Spinal cord (tissue), 10 donors: ENCODE data around the gene TMEM184A. TPM values are rescaled to one million over a fixed set of nuclear protein-coding genes. Genes with fewer than 3 reads are reported as not detected.

Source experiments
- DNase-seq, 6 donors: peaks; one replicate each; pipeline versions ENCODE4 v3.0.0 to v3.0.0-alpha.2; 2013 to 2015; ENCODE audit warnings: low spot score in 6 of 6, low read depth in 4 of 6
- H3K27ac ChIP-seq: one replicate; pipeline ENCODE4 v1.5.1; 2013; ENCODE audit warnings: low read depth, low read length, control low read depth
- H3K27me3 ChIP-seq: one replicate; pipeline ENCODE4 v1.6.1; 2013; ENCODE audit warnings: low read length; ENCODE audit not compliant: control insufficient read depth, insufficient read depth
- H3K36me3 ChIP-seq: one replicate; pipeline ENCODE4 v1.6.1; 2013; ENCODE audit warnings: low read length; ENCODE audit not compliant: control insufficient read depth, insufficient read depth
- H3K4me1 ChIP-seq: one replicate; pipeline ENCODE4 v1.6.1; 2013; ENCODE audit warnings: low read length; ENCODE audit not compliant: control insufficient read depth, insufficient read depth
- H3K4me3 ChIP-seq: one replicate; pipeline ENCODE4 v1.5.1; 2013; ENCODE audit warnings: low read depth, low read length, control low read depth
- H3K9me3 ChIP-seq: one replicate; pipeline ENCODE4 v1.6.1; 2013; ENCODE audit warnings: low read length; ENCODE audit not compliant: control insufficient read depth, insufficient read depth
- WGBS: methylation state at CpG from one replicate; pipeline ENCODE4 v1.1.5; 2013; ENCODE audit warnings: missing lambda C conversion rate; ENCODE audit not compliant: insufficient coverage; 5-methylcytosine and 5-hydroxymethylcytosine counted together
- polyA plus RNA-seq, 2 donors: library from polyadenylated mRNA; unstranded; fragments of 120-200 nt; gene quantifications; one replicate each; pipeline ENCODE4 v1.2.1, GENCODE V29; 2013; ENCODE audit not compliant: insufficient read length in 2 of 2
- total RNA-seq, 2 donors: library from RNA; depleted of rRNA in 1 of 2; stranded (reverse); fragments of 120-200 nt in 1 of 2; fragments of >200 nt in 1 of 2; gene quantifications; one replicate each; pipeline versions ENCODE4 v1.2.3 to v1.2.4, GENCODE V29; 2013 to 2014
- donor health status: healthy.

The TMEM184A gene
- total and polyA plus RNA-seq, 4 donors = 0.20 to 2.3 (median 0.54) TPM

DNA sequence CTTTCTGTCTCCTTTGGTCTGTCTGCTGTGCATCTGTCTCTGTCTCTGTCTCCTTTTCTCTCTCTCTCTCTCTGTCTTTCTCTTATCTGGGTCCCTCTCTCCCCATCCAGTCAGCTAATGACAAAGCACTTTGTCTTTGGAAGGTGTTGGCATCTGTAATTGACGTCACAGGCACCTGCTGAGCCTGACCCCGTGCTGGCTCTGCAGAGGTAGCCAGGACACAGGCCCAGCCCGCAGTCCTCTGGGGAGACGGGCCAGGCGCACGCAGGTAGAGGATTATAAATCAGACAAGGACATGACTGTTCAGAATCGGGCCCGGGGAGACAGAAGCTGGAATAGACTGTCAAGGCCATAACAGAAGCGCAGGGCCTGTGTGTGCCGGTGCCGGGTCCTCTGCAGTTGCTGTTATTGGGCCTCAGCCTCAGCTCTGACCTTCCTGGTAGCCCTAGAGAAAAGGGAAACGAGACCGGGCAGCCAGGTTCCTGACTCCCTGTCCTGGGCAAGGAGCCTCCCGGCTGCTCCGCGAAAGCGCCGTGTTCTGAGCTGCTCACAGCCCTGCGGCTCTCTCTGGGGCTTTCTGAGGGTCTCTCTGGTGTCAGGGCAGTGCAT, 24.5 kb upstream of the TMEM184A start:
- no peak for DNase-seq
- peaks cover 7% of the 10 kb centered on the region for H3K4me1 ChIP-seq
- H3K9me3 ChIP-seq = no peaks in the 10 kb centered on the region
- 80% methylated on average over 19 of the region's 19 CpGs for WGBS
- no peaks in the 10 kb centered on the region for H3K27me3 ChIP-seq
- no peak overlapping the region for H3K27ac ChIP-seq
- peaks cover 18% of the 10 kb centered on the region for H3K36me3 ChIP-seq
- no peak overlapping the region for H3K4me3 ChIP-seq

DNA sequence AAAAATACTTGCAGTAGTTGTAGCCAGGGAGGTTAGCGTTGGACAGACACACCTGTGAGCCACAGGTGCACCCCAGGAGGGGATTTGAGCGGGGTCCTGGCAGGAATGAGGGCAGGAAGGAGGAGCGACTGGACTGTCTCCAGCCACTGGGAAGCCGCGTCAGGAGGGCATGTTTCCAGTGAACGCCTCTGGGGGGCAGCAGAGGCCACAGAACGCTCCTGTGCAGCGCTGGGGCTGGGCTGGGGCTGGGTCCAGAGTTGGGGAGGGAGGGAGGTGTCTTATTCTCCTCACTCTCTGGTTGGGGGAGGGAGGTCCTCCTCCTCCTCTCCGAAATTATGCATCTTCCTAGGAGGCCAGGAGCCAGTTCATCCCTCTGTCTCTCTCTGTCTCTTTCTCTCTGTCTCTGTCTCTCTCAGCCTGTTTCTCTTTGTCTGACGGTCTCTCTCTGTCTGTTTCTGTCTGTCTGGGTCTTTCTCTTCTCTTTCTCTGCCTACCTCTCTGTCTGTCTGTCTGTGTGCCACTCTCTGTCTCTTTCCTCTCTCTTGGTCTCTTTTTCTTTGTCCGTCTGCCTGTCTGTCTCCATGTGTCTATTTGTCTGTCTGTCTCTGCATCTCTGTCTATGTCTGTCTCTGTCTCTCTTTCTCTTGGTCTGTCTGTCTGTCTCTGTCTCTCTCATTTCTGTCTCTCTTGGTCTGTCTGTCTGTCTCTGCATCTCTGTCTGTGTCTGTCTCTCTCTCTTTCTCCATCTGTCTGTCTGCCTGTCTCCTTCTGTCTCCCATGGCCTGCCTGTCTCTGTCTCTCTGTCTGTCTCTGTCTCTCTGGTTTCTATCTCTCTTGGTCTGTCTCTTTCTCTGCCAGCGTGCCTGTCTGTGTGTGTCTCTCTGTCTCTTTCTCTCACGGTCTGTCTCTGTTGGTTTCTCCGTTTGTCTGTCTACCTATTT, 23.7 kb upstream of the TMEM184A start:
- 29% methylated on average over 13 of the region's 14 CpGs for WGBS
- Histone ChIP-seq H3K4me3 (no peak overlapping the region), H3K27ac (no peak overlapping the region)

DNA sequence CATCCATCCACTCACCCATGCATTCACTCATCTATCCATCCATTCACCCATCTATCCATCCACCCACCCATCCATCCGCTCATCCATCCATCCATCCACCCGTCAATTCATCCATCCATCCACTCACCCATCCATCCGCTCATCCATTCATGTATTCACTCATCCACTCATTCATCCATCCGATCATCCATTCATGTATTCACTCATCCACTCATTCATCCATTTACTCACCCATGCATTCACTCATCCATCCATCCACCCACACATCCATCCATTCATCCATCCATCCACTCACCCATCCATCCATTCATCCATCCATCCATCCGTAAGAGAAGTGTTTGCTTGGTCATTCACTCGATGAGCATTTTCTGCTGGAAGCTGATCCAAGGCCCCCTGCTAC, 22.5 kb upstream of the TMEM184A start:
- 94% methylated on average over 5 of the region's 6 CpGs for WGBS
- DNase-seq = no peak
- Histone ChIP-seq H3K9me3 (no peaks in the 10 kb centered on the region), H3K36me3 (peaks cover 11% of the 10 kb centered on the region), H3K4me3 (no peak overlapping the region), H3K27ac (no peak overlapping the region), H3K27me3 (no peaks in the 10 kb centered on the region), H3K4me1 (peaks cover 7% of the 10 kb centered on the region)

More for the DNA sequence above, 23.7 kb upstream of the TMEM184A start:
- peaks cover 14% of the 10 kb centered on the region for H3K36me3 ChIP-seq
- peak in 5 of 6 donors; percentile 35 to 88 (median 59) for DNase-seq
- H3K27me3 ChIP-seq = no peaks in the 10 kb centered on the region
- H3K4me1 ChIP-seq = peaks cover 7% of the 10 kb centered on the region
- no peaks in the 10 kb centered on the region for H3K9me3 ChIP-seq

DNA sequence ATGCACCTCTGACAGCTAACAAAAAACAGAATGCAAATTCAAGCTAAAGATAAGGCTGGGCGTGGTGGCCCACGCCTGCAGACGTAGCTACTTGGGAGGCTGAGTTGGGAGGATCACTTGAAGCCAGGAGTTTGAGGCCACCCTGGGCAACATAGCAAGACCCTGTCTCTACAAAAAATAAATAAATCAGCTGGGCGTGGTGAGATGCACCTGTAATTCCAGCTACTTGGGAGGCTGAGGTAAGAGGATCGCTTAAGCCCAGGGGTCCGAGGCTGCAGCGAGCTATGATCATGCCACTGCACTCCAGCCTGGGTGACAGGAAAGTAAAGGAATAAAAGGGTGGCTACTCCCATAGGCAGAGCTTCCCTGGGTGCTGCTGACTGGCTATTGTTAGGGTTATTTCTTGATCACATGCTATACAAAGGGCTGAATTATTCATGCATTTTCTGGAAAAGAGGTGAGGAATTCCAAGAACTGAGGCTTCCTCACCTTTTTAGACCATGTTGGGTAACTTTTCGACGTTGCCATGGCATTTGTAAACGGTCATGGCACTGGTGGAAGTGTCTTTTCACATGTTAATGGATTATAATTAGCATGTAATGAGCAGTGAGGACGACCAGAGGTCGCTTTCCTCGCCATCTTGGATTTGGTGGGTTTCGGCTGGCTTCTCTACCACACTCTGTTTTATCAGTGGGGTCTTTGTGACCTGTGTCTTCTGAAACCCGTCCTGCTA, 20.7 kb upstream of the TMEM184A start:
- H3K36me3 ChIP-seq = peaks cover 11% of the 10 kb centered on the region
- 49% methylated on average over 12 of the region's 15 CpGs for whole genome bisulfite sequencing
- DNase-seq = no peak

DNA sequence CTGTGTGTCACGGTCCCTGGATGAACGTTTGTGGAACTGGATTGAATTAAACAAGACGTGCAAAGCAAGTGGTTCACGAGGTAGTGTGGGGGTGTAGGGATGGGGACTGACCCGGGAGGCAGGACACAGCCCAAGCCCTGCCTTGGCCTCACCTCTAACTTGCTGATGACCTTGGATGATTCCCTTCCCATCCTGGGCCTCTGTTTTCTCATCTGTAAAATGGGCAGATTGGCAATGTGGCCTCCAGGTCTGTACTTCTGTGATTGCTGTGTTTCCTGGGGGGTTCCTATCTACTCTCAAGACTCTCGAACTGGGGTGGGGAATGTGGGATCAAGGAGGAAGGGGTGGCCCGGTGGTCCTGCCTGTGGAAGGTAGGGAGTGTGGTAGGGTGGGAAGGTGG, 19.8 kb upstream of the TMEM184A start:
- Histone ChIP-seq H3K27me3 (no peaks in the 10 kb centered on the region), H3K36me3 (peaks cover 8% of the 10 kb centered on the region), H3K4me1 (peaks cover 16% of the 10 kb centered on the region), H3K27ac (no peak overlapping the region), H3K9me3 (no peaks in the 10 kb centered on the region), H3K4me3 (no peak overlapping the region)
- WGBS = 88% methylated on average over 7 of the region's 7 CpGs
- no peak for DNase-seq

More for the DNA sequence above, 20.7 kb upstream of the TMEM184A start:
- Histone ChIP-seq H3K4me3 (no peak overlapping the region), H3K4me1 (peaks cover 8% of the 10 kb centered on the region), H3K27me3 (no peaks in the 10 kb centered on the region), H3K27ac (no peak overlapping the region), H3K9me3 (no peaks in the 10 kb centered on the region)

DNA sequence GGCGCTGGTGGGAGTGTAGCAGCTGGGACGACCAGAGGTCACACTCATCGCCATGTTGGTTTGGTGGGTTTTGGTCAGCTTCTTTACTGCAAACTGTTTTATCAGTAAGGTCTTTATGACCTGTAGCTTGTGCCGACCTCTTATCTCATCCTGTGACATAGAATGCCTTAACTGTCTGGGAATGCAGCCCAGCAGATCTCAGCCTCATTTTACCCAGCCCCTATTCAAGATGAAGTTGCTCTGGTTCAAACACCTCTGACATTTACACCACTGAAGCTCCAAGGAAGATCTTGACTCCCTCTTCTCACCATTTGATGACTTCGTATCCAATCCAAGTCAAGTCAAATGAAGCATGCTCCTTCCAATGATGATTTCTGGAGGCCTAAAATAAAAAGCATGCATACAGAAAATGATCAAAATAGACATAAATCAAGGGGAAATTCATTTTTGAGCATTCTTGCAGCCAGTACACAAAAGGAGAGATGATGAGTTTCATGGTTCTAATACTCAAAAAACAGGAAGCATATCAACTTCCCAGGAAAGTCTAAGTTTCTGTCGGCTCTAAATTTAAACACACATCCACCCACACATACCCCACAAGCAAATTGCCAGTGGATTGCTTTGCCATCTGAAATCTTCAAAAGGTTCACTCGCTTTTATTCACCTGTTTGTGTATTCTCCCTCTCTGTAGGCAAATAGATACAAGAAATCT, 16.3 kb upstream of the TMEM184A start:
- Histone ChIP-seq H3K4me3 (no peak overlapping the region), H3K36me3 (peaks cover 14% of the 10 kb centered on the region), H3K27ac (peak overlapping the region; percentile 95), H3K27me3 (no peaks in the 10 kb centered on the region), H3K9me3 (no peaks in the 10 kb centered on the region), H3K4me1 (peaks cover 34% of the 10 kb centered on the region)
- DNase-seq = no peak
- WGBS = 95% methylated on average over 5 of the region's 7 CpGs

DNA sequence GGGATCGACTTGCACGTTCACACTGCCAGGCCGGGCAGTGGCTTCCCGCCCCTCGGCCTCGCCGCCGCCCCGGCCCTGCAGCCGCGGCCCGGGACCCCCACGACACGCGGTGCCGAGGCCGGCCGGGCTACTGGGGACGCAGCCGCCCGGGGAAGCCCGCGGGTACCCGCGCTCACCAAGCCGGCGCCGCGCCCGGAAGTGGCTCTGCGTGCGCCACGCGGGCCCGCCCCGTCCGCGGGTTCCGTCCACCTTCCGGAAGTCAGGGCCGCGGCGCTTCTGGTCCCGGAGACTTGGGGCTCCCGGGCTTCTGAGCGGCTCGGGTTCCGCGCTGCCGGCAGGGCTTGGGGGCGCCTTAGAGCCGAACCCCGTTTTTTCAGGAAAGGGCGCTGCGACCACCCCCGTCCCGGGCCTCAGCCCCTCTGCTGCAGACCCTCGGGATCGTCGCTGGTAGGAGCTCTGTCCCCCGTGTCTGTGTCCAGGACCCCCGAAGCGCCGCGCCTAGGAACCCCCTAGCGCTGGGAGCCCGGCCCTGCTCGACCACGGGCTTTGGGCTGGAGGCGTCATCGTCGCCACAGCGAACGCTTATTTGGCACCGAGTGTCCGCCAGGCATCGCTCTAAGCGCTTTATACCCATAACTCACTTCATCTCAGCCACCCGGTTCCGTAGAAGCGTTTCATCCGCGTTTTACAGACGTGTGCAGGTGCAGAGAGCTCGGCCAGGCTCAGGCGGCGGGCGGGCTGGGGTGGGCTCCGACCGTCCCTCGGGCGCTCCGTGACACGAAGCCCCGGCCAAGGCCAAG, 14.0 kb upstream of the TMEM184A start, which contains the start of gene PSMG3:
Gene PSMG3, minus strand, starts transcription at position 200 of the 800 bp plus-strand sequence. CDS start 693 bp downstream, outside the sequence.
- Histone ChIP-seq H3K36me3 (peaks cover 28% of the 10 kb centered on the region), H3K27me3 (no peaks in the 10 kb centered on the region), H3K27ac (peak within 1 kb of the TSS; percentile 95), H3K9me3 (no peaks in the 10 kb centered on the region), H3K4me1 (peaks cover 38% of the 10 kb centered on the region), H3K4me3 (peak within 1 kb of the TSS; percentile 91)
- peak; percentile 70 to 97 (median 82) for DNase-seq
- under 1% methylated on average over 94 of the region's 95 CpGs for WGBS

DNA sequence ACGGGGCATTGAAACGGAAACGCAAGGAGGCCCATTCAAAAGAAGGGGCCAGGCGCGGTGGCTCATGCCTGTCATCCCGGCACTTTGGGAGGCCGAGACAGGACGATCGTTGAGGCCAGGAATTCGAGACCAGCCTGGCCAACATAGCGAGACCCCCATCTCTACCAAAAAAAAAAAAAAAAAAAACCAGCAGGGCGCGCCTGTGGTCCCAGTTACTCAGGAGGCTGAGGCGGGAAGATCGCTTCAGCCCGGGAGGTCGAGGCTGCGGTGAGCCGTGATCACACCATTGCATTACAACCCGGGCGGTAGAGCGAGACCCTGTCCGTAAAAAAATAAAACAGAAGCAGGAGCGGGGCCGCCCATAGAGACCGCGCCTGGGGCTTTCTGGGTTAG, 13.4 kb upstream of the TMEM184A start:
- no peak for DNase-seq
- 24% methylated on average over 22 of the region's 27 CpGs for WGBS
- H3K36me3 ChIP-seq = peaks cover 33% of the 10 kb centered on the region
- no peaks in the 10 kb centered on the region for H3K27me3 ChIP-seq
- H3K4me3 ChIP-seq = peak overlapping the region; percentile 60
- no peaks in the 10 kb centered on the region for H3K9me3 ChIP-seq
- H3K4me1 ChIP-seq = peaks cover 38% of the 10 kb centered on the region
- H3K27ac ChIP-seq = no peak overlapping the region
